HCT116 (cell line): ENCODE data around the gene GLOD5. TPM values are rescaled to one million over a fixed set of nuclear protein-coding genes. Genes with fewer than 3 reads are reported as not detected.

Experiments used
- ATAC-seq: fragments of 200-7000 bp; cut with Tn5 transposase; 2 replicates; pipeline ENCODE4 v1.9.1; 2020; ENCODE audit warnings: mild to moderate bottlenecking, moderate library complexity
- BruUV-seq: library from RNA; stranded (reverse); fragments of 400-500 nt; replicated peaks from 2 replicates; lab custom pipeline; 2021; lab: Mats Ljungman, UMichigan
- CTCF ChIA-PET: fragments of 300-600 bp; sonication (Branson Sonifier 250); formaldehyde crosslinking; loops from one replicate; lab custom pipeline; 2021; ENCODE audit warnings: antibody characterized with exemption; lab: Charles Lee
- POLR2A ChIA-PET: fragments of 300-600, 350-600 bp; sonication (Branson Sonifier 250); formaldehyde crosslinking; loops from one replicate; lab custom pipeline; 2021; ENCODE audit warnings: antibody characterized with exemption; lab: Charles Lee
- RAD21 ChIA-PET, 2 experiments: fragments of 300-600 bp; sonication (Branson Sonifier 250); formaldehyde crosslinking; loops; one replicate each; lab custom pipeline; 2023; ENCODE audit warnings: low total read pairs in 2 of 2; ENCODE audit not compliant: uncharacterized antibody in 2 of 2, unreplicated experiment in 2 of 2, low non-redundant PET in 1 of 2; lab: Charles Lee
- DNase-seq: peaks from one replicate; pipeline ENCODE4 v3.0.0-alpha.2; 2010; ENCODE audit warnings: low read depth, low spot score
- H2AFZ ChIP-seq: fragments of 200-600 bp; shearing (Covaris generic), sonication (generic); 2 replicates; pipeline ENCODE4 v1.6.1; 2017; ENCODE audit warnings: low read depth, mixed run types, mixed read lengths, antibody characterized with exemption, low read length; ENCODE audit not compliant: poor library complexity, severe bottlenecking
- H3K27ac ChIP-seq: 2 replicates; pipeline ENCODE4 v1.5.1; 2012; ENCODE audit warnings: low read depth, low read length
- H3K27me3 ChIP-seq: fragments of 200-600 bp; sonication (generic); 2 replicates; pipeline ENCODE4 v1.6.1; 2016; ENCODE audit warnings: mixed run types, low read length, mixed read lengths; ENCODE audit not compliant: insufficient read depth
- H3K36me3 ChIP-seq, 2 experiments: fragments of 200-500 bp in 1 of 2; fragments of 200-600 bp in 1 of 2; sonication (Bioruptor generic) in 1 of 2; sonication (generic) in 1 of 2; 2 replicates each; pipeline versions ENCODE4 v1.5.1 to v1.6.1; 2014 to 2016; ENCODE audit warnings: low read length in 2 of 2, inconsistent platforms in 1 of 2, mixed read lengths in 1 of 2, mixed run types in 1 of 2; ENCODE audit not compliant: insufficient read depth in 2 of 2, control insufficient read depth in 1 of 2
- H3K4me1 ChIP-seq, 2 experiments: fragments of 200-600 bp in 1 of 2; sonication (generic) in 1 of 2; 2 replicates each; pipeline versions ENCODE4 v1.5.1 to v1.6.1; 2012 to 2017; ENCODE audit warnings: low read length in 2 of 2, inconsistent platforms in 1 of 2, mild to moderate bottlenecking in 1 of 2, mixed read lengths in 1 of 2, mixed run types in 1 of 2, moderate library complexity in 1 of 2; ENCODE audit not compliant: insufficient read depth in 2 of 2, control insufficient read depth in 1 of 2
- H3K4me2 ChIP-seq: fragments of 200-600 bp; sonication (generic); 2 replicates; pipeline ENCODE4 v1.6.1; 2017; ENCODE audit warnings: mixed run types, low read length, mixed read lengths
- H3K4me3 ChIP-seq, 2 experiments: fragments of 200-600 bp in 1 of 2; sonication (generic) in 1 of 2; replicated peaks in 1 of 2; 2 replicates each; pipeline ENCODE4 v1.5.1; 2011 to 2016; ENCODE audit warnings: low read length in 2 of 2, control low read depth in 1 of 2, low read depth in 1 of 2, mild to moderate bottlenecking in 1 of 2, mixed read lengths in 1 of 2, mixed run types in 1 of 2
- H3K79me2 ChIP-seq: fragments of 200-600 bp; sonication (generic); 2 replicates; pipeline ENCODE4 v1.6.1; 2017; ENCODE audit warnings: mild to moderate bottlenecking, mixed run types, low read length, moderate library complexity, mixed read lengths; ENCODE audit not compliant: insufficient read depth
- H3K9ac ChIP-seq: fragments of 200-600 bp; sonication (generic); 2 replicates; pipeline ENCODE4 v1.6.1; 2016; ENCODE audit warnings: low read length, mixed read lengths
- H3K9me2 ChIP-seq: fragments of 200-600 bp; sonication (generic), shearing (Covaris generic); 2 replicates; pipeline ENCODE4 v1.6.1; 2017; ENCODE audit warnings: mixed run types, mild to moderate bottlenecking, moderate library complexity; ENCODE audit not compliant: insufficient read depth
- H3K9me3 ChIP-seq, 2 experiments: fragments of 200-500 bp in 1 of 2; fragments of 200-600 bp in 1 of 2; sonication (Bioruptor generic) in 1 of 2; sonication (generic) in 1 of 2; 2 replicates each; pipeline ENCODE4 v1.6.1; 2014 to 2017; ENCODE audit warnings: low read length in 2 of 2, mixed read lengths in 2 of 2, inconsistent platforms in 1 of 2, low read depth in 1 of 2, mild to moderate bottlenecking in 1 of 2, mixed run types in 1 of 2, moderate library complexity in 1 of 2; ENCODE audit not compliant: control insufficient read depth in 1 of 2, insufficient read depth in 1 of 2
- H4K20me1 ChIP-seq: fragments of 200-600 bp; sonication (generic), shearing (Covaris generic); 2 replicates; pipeline ENCODE4 v1.6.1; 2017; ENCODE audit warnings: mixed run types, mild to moderate bottlenecking, moderate library complexity; ENCODE audit not compliant: insufficient read depth
- CBX3 ChIP-seq: IDR thresholded peaks from 2 replicates; pipeline ENCODE4 v1.6.1; 2012; ENCODE audit warnings: low read depth
- ELF1 ChIP-seq: IDR thresholded peaks from 2 replicates; pipeline ENCODE4 v1.6.1; 2012; ENCODE audit warnings: low read depth, borderline replicate concordance
- EZH2phosphoT487 ChIP-seq: fragments of 200-600 bp; IDR thresholded peaks from 2 replicates; pipeline ENCODE4 v1.6.1; 2018; ENCODE audit warnings: antibody characterized with exemption, borderline replicate concordance
- FOSL1 ChIP-seq: IDR thresholded peaks from 2 replicates; pipeline ENCODE4 v1.6.1; 2012; ENCODE audit warnings: low read depth
- MAX ChIP-seq: IDR thresholded peaks from 2 replicates; pipeline ENCODE4 v1.6.1; 2012
- RAD21 ChIP-seq: IDR thresholded peaks from 2 replicates; pipeline ENCODE4 v1.6.1; 2012; ENCODE audit warnings: low read depth, mild to moderate bottlenecking
- SIN3A ChIP-seq: IDR thresholded peaks from 2 replicates; pipeline ENCODE4 v1.6.1; 2012; ENCODE audit warnings: low read depth
- TCF7L2 ChIP-seq: IDR thresholded peaks from 2 replicates; pipeline ENCODE4 v1.7.0; 2011; ENCODE audit warnings: borderline replicate concordance, inconsistent platforms; ENCODE audit not compliant: insufficient read depth, insufficient read length; ENCODE audit errors: extremely low read depth
- YY1 ChIP-seq: IDR thresholded peaks from 2 replicates; pipeline ENCODE4 v1.6.1; 2011; ENCODE audit warnings: low read length, low read depth, moderate library complexity, mild to moderate bottlenecking; ENCODE audit not compliant: insufficient replicate concordance; ENCODE audit errors: extremely low read depth
- intact Hi-C: fragments of 100-400 bp; cut with micrococcal nuclease; formaldehyde crosslinking; loops from 2 replicates; pipeline ENCODE4 v1.10.0; 2022
- total RNA-seq: library from RNA; stranded (reverse); gene quantifications from one replicate; pipeline ENCODE4 v1.2.1, GENCODE V29; 2021; ENCODE audit not compliant: unreplicated experiment
- TF ChIP-seq, protein P1 (sequence below), 3 experiments: fragments of 200-600 bp in 1 of 3; sonication (generic) in 1 of 3; IDR thresholded peaks in 2 of 3; conservative IDR thresholded peaks in 1 of 3; 2 replicates each; pipeline ENCODE4 v1.5.1; 2012 to 2017; ENCODE audit warnings: low read depth in 2 of 3, low read length in 2 of 3, antibody characterized with exemption in 1 of 3, borderline replicate concordance in 1 of 3, control low read depth in 1 of 3, mild to moderate bottlenecking in 1 of 3, mixed read lengths in 1 of 3, mixed run types in 1 of 3, moderate library complexity in 1 of 3; ENCODE audit not compliant: insufficient read depth in 1 of 3

Gene GLOD5
- total RNA-seq, 1 experiment from 2014 or later = not detected

DNA sequence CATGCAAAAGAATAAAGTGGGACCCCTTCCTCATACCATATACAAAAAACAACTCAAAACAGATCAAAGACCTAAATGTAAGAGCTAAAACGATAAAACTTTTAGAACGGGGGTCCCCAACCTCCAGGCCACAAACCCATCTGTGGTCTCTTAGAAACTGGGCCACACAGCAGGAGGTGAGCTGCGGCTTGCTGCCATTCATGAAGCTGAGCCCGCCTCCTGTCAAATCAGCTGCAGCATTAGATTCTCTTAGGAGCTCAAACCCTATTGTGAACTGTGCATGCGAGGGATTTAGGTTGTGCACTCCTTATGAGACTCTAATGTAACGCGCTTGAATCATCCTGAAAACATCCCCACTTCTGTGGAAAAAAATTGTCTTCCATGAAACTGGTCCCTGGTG is 17.9 kb downstream of the GLOD5 start:
- no peak for ATAC-seq
- Histone ChIP-seq H2AFZ (no peak overlapping the region), H3K4me2 (no peak overlapping the region), H3K27ac (no peak overlapping the region), H3K9ac (no peak overlapping the region), H3K9me2 (no peaks in the 10 kb centered on the region), H3K4me3 (no peak overlapping the region), H3K9me3 (no peaks in the 10 kb centered on the region), H3K4me1 (no peaks in the 10 kb centered on the region), H4K20me1 (no peaks in the 10 kb centered on the region), H3K36me3 (no peaks in the 10 kb centered on the region), H3K79me2 (no peaks in the 10 kb centered on the region), H3K27me3 (no peaks in the 10 kb centered on the region)
- RAD21 ChIA-PET = no interaction called here
- intact Hi-C loops = no loop called here
- no TSS peak for BruUV-seq
- POLR2A ChIA-PET = no interaction called here
- no peak for TF ChIP-seq CBX3
- no peak for TF ChIP-seq YY1
- no peak for TF ChIP-seq RAD21
- no peak for TF ChIP-seq ELF1
- no peak for TF ChIP-seq EZH2phosphoT487
- no peak for TF ChIP-seq TCF7L2
- TF ChIP-seq, protein P1, sequence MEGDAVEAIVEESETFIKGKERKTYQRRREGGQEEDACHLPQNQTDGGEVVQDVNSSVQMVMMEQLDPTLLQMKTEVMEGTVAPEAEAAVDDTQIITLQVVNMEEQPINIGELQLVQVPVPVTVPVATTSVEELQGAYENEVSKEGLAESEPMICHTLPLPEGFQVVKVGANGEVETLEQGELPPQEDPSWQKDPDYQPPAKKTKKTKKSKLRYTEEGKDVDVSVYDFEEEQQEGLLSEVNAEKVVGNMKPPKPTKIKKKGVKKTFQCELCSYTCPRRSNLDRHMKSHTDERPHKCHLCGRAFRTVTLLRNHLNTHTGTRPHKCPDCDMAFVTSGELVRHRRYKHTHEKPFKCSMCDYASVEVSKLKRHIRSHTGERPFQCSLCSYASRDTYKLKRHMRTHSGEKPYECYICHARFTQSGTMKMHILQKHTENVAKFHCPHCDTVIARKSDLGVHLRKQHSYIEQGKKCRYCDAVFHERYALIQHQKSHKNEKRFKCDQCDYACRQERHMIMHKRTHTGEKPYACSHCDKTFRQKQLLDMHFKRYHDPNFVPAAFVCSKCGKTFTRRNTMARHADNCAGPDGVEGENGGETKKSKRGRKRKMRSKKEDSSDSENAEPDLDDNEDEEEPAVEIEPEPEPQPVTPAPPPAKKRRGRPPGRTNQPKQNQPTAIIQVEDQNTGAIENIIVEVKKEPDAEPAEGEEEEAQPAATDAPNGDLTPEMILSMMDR (IDR thresholded peaks at IDR 0.05 in 2 of 3, conservative IDR thresholded peaks at IDR 0.05 in 1 of 3; ENCODE audit: borderline replicate concordance in 1 of 3, insufficient read depth in 1 of 3, low read depth in 2 of 3, low read length in 2 of 3) = no peak
- no peak for TF ChIP-seq FOSL1
- no peak for TF ChIP-seq MAX
- TF ChIP-seq SIN3A = no peak
- CTCF ChIA-PET = no interaction called here
- no peak for DNase-seq
